Globus pallidus (tissue), 1 donor: ENCODE data around the gene DSTYK.
"Not testable (repeated sequence)": the region's sequence is repeated elsewhere in the genome, so short reads cannot be mapped to it uniquely, and the experiment has no call there.

Experiments used
- DNase-seq: peaks from one replicate; pipeline ENCODE4 v3.0.0-alpha.2; 2015; ENCODE audit warnings: low spot score

DSTYK gene

GRCh38 chr1:205240118-205240517 is 28.6 kb upstream of the DSTYK start:
- peak; percentile 66 for DNase-seq

DNA sequence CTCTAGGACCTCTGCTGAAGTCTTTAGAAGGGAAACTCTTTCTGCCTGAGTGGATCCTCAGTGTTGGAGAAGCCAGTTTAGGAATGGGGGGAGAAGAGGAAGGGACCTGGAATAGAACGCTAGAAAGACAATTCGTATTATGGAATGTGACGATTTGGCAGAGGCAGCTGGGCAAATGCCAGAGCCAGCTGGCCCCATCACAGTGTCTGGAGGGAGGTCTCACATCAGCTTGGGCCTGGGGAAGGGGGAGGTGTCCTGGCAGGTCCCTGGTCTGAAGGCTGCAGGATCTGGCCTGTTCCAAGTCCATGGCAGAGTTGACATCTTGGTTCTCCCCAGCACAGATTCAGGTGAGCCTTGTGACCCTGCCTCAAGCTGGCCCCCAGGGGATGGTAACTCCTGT is 27.6 kb upstream of the DSTYK start:
- DNase-seq: peak; percentile 63

- DNase-seq: no peak
Measured at GRCh38 chr1:205237526-205238484, 26.3 kb upstream of the DSTYK start.

DNA sequence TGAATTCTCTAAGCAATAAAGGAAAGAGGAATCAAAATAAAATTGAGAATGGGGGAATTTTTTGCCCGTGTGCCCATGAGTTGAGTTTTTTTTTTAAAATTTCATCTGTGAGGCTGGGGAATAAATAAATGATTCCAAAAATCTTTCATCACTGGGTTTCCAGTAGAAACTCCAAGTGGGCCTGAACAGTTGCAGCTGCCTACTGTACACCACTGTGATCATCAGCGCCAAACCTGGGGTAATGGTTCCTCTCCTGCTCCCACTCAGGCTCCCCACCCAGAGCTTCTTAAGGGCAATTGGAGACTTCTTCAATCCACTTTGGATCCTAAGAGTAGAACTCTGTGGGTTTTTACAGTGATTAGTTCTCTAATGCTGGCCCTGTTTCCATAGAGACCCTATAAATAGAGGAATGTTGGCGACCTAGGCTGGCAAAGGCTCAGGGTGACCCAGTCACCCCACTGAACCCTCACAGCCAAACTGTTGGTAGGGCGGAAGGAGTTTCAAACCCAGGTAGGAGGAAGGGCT is 25.5 kb upstream of the DSTYK start:
- DNase-seq: no peak

DNA sequence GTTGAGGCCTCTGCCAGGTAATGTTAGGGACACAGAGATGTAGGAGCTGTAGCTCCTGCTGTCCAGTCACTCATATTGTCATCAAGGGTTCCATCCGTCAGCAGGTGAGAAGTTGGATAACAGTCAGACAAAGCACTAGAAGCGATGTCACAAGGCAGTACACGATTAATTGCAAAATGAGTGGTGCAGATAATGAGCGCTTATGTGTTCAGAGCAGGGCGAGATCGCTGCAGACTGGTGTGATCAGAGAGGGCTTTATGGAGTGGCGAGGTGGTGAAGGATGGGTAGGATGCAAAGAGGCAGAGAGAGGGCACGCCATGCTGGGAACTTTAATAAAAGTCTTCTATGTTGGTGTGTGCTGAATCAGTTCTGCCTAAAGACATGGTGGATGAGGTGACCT is 25.0 kb upstream of the DSTYK start:
- DNase-seq: no peak

- DNase-seq: no peak
Measured at GRCh38 chr1:205235951-205236350, 24.4 kb upstream of the DSTYK start.

- not testable (repeated sequence) for DNase-seq
Measured at GRCh38 chr1:205233986-205234385, 22.5 kb upstream of the DSTYK start.

- DNase-seq: no peak
Measured at GRCh38 chr1:205232945-205233397, 21.5 kb upstream of the DSTYK start.

DNA sequence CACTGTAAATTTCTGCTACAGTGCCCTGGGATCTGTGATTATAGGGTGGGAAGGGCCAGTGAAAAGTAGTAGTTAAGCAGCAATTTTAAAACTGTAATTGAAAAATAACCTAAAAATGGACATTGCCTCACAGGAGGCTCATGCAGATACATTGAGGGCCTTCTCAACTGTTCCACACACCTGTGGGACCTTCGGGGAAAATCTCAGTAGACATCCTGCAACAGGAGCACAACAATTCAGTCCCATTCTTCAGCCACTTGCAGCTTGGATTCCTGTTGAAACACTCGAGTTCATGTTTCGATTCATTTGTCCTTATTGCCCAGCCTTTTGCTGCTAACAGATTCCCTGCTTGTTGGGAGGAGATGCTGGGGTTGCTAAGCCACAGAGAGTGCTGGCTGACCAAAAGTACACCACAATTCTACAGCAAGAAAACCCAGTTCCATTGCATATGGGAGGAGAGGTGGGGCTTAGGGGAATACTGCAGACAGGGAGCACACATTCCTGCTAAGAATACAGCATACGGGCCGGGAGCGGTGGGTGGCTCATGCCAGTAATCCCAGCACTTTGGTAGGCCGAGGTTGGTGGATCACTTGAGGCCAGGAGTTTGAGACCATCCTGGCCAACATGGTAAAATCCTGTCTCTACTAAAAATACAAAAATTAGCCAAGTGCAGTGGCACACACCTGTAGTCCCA is 20.8 kb upstream of the DSTYK start:
- DNase-seq: no peak

GRCh38 chr1:205230982-205231381 is 19.5 kb upstream of the DSTYK start:
- DNase-seq: peak; percentile 65

- peak; percentile 71 for DNase-seq
Measured at GRCh38 chr1:205229916-205230700, 18.6 kb upstream of the DSTYK start.

GRCh38 chr1:205229399-205229871 is 17.9 kb upstream of the DSTYK start:
- DNase-seq: peak; percentile 91

- no peak for DNase-seq
Measured at GRCh38 chr1:205228093-205228521, 16.6 kb upstream of the DSTYK start.

DNA sequence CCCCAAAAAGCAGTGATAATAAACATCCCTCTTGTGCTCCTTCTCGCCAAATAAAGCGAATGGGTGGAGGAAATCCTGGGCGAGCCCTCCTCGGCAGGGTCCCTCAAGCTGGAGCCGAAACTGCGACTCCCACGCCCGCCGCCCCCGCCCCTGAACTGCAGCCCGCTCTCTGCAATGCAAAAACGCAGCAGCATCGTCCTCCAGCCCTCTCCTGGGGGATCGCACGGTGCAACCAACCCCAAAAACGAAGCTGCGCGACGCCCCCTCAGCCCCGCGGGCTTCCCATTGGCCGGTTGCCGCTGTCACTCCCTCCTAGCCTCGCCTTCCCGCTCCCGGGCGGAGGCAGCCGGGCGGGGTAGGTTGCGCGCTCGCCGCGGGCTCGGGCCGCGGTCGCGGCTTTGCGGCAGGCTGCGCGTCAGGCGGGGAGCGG is 16.1 kb upstream of the DSTYK start, which contains the start of gene TMCC2:
Gene TMCC2 (plus strand): TSS at position 363 of the 430 bp plus-strand sequence. CDS start 619 bp downstream, outside the sequence.
- DNase-seq: peak; percentile 95

DNA sequence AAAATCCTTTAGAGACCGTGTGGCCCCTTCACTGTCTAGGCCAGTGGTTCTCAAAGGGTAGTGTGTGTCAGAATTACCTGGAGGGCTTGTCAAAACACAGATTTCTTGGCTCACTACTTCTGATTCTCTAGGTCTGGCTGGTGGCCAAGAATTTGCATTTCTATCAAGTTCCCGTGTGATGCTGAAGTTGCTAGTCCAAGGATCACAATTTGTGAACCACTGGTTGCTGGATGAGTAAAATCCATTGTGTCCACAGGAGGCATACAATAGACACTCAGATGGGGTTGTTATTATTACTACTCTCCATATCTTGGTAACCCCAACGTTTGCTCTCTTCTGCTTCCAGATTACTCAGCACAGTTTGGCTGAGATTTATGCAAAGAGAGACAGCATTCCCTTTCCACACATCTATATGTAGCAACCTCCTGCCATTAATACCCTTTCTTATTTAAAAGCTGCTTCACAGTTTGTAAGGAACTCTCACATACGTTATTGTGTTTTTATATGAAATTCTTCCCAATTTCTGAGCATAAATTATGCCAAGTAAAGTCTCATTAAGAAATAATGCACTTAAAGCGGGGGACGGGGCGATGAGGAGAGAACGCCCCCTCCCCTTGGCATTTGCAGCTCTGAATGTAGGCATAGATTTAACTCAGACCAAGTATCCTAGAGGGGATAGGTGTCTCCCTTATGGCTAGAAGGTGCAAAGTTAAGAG is 15.5 kb upstream of the DSTYK start:
- peak; percentile 54 for DNase-seq

DNA sequence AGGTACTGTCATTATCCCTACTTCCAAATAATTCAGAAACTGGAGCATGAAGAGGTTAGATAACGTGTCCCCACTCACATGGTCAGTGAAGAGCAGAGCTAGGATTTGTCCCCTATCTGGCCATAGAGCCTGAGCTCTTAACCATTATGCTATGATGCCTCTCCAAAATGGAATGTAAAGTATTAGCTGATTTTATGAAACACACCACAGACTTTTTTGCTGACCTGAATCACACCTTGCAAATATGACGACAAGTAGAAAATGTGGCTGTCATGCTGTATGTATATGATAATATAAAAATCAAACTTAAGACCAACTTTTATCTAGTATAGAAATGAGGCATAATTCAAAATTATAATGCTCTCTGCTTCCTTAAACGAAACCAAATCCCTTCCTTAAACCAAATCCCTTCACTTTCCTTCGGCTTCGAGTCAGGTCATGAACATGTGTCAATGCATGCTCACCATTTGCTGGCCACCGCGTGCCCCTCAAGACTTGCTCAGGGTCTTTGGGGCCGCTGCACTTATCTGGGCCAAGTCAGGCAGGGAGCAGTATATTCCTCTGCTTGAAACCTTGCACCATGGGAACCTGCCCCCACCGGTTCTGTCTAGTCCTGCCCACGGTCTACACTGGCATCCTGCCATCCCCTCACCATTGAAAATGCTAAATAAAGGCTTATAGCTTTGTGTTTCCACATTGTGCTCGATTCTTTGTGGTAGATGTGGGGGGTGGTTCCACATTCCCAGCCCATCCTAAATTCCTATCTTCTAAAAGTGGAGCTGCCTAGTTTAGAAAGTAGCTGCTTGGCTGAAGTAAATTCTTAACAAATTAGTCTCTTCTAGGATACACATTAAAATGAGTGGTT is 14.6 kb upstream of the DSTYK start:
- DNase-seq: no peak

GRCh38 chr1:205224736-205225135 is 13.2 kb upstream of the DSTYK start:
- DNase-seq: no peak

- DNase-seq: no peak
Measured at GRCh38 chr1:205220421-205220820, 8.9 kb upstream of the DSTYK start.

GRCh38 chr1:205217418-205217817 is 5.9 kb upstream of the DSTYK start:
- no peak for DNase-seq

DNA sequence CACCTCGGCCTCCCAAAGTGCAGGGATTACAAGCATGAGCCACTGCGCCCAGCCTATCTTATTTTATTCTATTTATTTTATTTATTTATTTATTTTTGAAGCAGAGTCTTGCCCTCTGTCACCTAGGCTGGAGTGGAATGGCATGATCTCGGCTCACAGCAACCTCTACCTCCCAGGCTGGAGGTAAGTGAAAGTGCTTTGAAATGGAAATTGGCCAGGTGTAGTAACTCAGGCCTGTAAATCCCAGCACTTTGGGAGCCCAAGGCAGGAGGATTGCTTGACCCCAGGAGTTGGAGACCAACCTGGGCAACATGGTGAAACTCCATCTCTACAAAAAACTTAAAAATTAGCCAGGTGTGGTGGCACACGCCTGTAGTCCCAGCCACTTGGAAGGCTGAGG is 5.1 kb upstream of the DSTYK start:
- DNase-seq: no peak
